ENCODE measurements around the gene FBXL14. TPM values are rescaled to one million over a fixed set of nuclear protein-coding genes. Genes with fewer than 3 reads are reported as not detected.
"Not testable (repeated sequence)": the region's sequence is repeated elsewhere in the genome, so short reads cannot be mapped to it uniquely, and the experiment has no call there.

The FBXL14 gene
- total and polyA plus RNA-seq, 7 donors = 7.5 to 26.4 (median 12.2) TPM

- no peak for DNase-seq
- TF ChIP-seq CTCF (IDR thresholded peaks at IDR 0.05) (no peak), POLR2A (IDR thresholded peaks at IDR 0.05) (no peak), EP300 (IDR thresholded peaks at IDR 0.05) (no peak), POLR2AphosphoS5 (IDR thresholded peaks at IDR 0.05) (no peak)
- Histone ChIP-seq H3K27ac (no peak overlapping the region), H3K9me3 (no peaks in the 10 kb centered on the region), H3K27me3 (no peaks in the 10 kb centered on the region), H3K36me3 (no peaks in the 10 kb centered on the region), H3K4me1 (no peaks in the 10 kb centered on the region), H3K4me3 (no peak overlapping the region)
- WGBS, 2 donors = 84 to 89% methylated on average over 18 of the region's 18 CpGs
- intact Hi-C loops (cut with DNase I) = no loop called here
Observed at GRCh38 chr12:1562813-1563407, 31.5 kb downstream of the FBXL14 start.

GRCh38 chr12:1560704-1561103, 33.7 kb downstream of the FBXL14 start:
- TF ChIP-seq POLR2AphosphoS5 (IDR thresholded peaks at IDR 0.05) (no peak), EP300 (IDR thresholded peaks at IDR 0.05) (no peak), CTCF (IDR thresholded peaks at IDR 0.05) (no peak), POLR2A (IDR thresholded peaks at IDR 0.05) (no peak)
- no peaks in the 10 kb centered on the region for H3K27me3 ChIP-seq
- no peak for DNase-seq
- no peaks in the 10 kb centered on the region for H3K4me1 ChIP-seq
- 96 to 97% methylated on average over 6 of the region's 6 CpGs for WGBS, 2 donors
- no peak overlapping the region for H3K4me3 ChIP-seq
- H3K27ac ChIP-seq = no peak overlapping the region
- no peaks in the 10 kb centered on the region for H3K9me3 ChIP-seq
- intact Hi-C loops (cut with DNase I) = no loop called here
- no peaks in the 10 kb centered on the region for H3K36me3 ChIP-seq

- no peak for TF ChIP-seq CTCF (IDR thresholded peaks at IDR 0.05)
- H3K36me3 ChIP-seq = no peaks in the 10 kb centered on the region
- intact Hi-C loops (cut with DNase I) = no loop called here
- H3K9me3 ChIP-seq = no peaks in the 10 kb centered on the region
- DNase-seq = no peak
- WGBS, 2 donors = 30 to 65% methylated on average over 6 of the region's 6 CpGs
- H3K27me3 ChIP-seq = no peaks in the 10 kb centered on the region
- H3K4me3 ChIP-seq = no peak overlapping the region
- H3K27ac ChIP-seq = no peak overlapping the region
- H3K4me1 ChIP-seq = no peaks in the 10 kb centered on the region
Observed at GRCh38 chr12:1559676-1560091, 34.7 kb downstream of the FBXL14 start.

- H3K36me3 ChIP-seq; H3K27ac ChIP-seq; DNase-seq; H3K27me3 ChIP-seq; H3K4me1 ChIP-seq; H3K9me3 ChIP-seq; intact Hi-C loops (cut with DNase I); H3K4me3 ChIP-seq: not testable (repeated sequence)
- 88 to 94% methylated on average over 15 of the region's 15 CpGs for WGBS, 2 donors
Observed at GRCh38 chr12:1558108-1558507, 36.3 kb downstream of the FBXL14 start.

GRCh38 chr12:1553987-1554982, 40.1 kb downstream of the FBXL14 start:
- H3K4me1 ChIP-seq = peaks cover 0 to 13% (median 0%) of the 10 kb centered on the region in 4 donors
- 67 to 69% methylated on average over 14 of the region's 14 CpGs for WGBS, 2 donors

More at GRCh38 chr12:1553987-1554982, 40.1 kb downstream of the FBXL14 start:
- DNase-seq = no peak
- Histone ChIP-seq H3K36me3 (no peaks in the 10 kb centered on the region), H3K27ac (no peak overlapping the region), H3K27me3 (no peaks in the 10 kb centered on the region), H3K9me3 (no peaks in the 10 kb centered on the region), H3K4me3 (no peak overlapping the region)
- no peak for TF ChIP-seq EP300 (IDR thresholded peaks at IDR 0.05)
- no peak for TF ChIP-seq CTCF (IDR thresholded peaks at IDR 0.05)
- no peak for TF ChIP-seq POLR2A (IDR thresholded peaks at IDR 0.05)
- TF ChIP-seq POLR2AphosphoS5 (IDR thresholded peaks at IDR 0.05) = no peak
- intact Hi-C loops (cut with DNase I) = no loop called here
